Measurements from ENCODE around the gene FBXL2.

GRCh38 chr3:33287672-33288282 lies 10.5 kb downstream of the FBXL2 start:
- TF ChIP-seq CTCF (IDR thresholded peaks at IDR 0.05) (no peak), POLR2A (IDR thresholded peaks at IDR 0.05) (no peak)

All from testis (tissue), 2 donors.